H1 (cell line): Measurements from ENCODE around the gene IGF2BP3. TPM values are rescaled to one million over a fixed set of nuclear protein-coding genes. Genes with fewer than 3 reads are reported as not detected.
A peak's percentile ranks its signal among the peaks of the same experiment; 100 is the strongest.

Source experiments
- CTCF ChIA-PET: fragments of 300-600 bp; sonication (Branson Sonifier 250); formaldehyde crosslinking; loops from one replicate; lab custom pipeline; 2021; ENCODE audit not compliant: partially characterized antibody; lab: Charles Lee
- POLR2A ChIA-PET: fragments of 300-600 bp; sonication (Branson Sonifier 250); formaldehyde crosslinking; loops from one replicate; lab custom pipeline; 2021; ENCODE audit warnings: inconsistent platforms; ENCODE audit not compliant: partially characterized antibody; lab: Charles Lee
- DNase-seq, 2 experiments: peaks; one replicate each; pipeline versions ENCODE4 v3.0.0 to v3.0.0-alpha.2; 2010 to 2022; ENCODE audit warnings: low spot score in 2 of 2, low read depth in 1 of 2, mixed read lengths in 1 of 2
- FAIRE-seq: peaks from 2 replicates; lab custom pipeline; 2011; peaks lifted over from hg19 to GRCh38; lab: Jason Lieb, UNC
- H2AFZ ChIP-seq: 2 replicates; pipeline ENCODE4 v1.8.1; 2012; ENCODE audit warnings: low read length, inconsistent platforms
- H2AK5ac ChIP-seq: 2 replicates; pipeline ENCODE4 v1.6.1; 2013; ENCODE audit warnings: low read depth, low read length
- H2BK120ac ChIP-seq: replicated peaks from 2 replicates; pipeline ENCODE3; 2013; ENCODE audit warnings: low read depth, low read length, inconsistent platforms
- H2BK12ac ChIP-seq: 2 replicates; pipeline ENCODE4 v1.6.1; 2013; ENCODE audit warnings: low read depth, low read length
- H2BK15ac ChIP-seq: 2 replicates; pipeline ENCODE4 v1.6.1; 2013; ENCODE audit warnings: low read length
- H2BK20ac ChIP-seq: 2 replicates; pipeline ENCODE4 v1.6.1; 2013; ENCODE audit warnings: low read length
- H2BK5ac ChIP-seq: 2 replicates; pipeline ENCODE4 v1.6.1; 2013; ENCODE audit warnings: low read depth, low read length
- H3K14ac ChIP-seq: 2 replicates; pipeline ENCODE4 v1.6.1; 2013; ENCODE audit warnings: inconsistent platforms; ENCODE audit not compliant: insufficient read length
- H3K18ac ChIP-seq: 2 replicates; pipeline ENCODE4 v1.6.1; 2013; ENCODE audit warnings: low read length; ENCODE audit errors: extremely low read depth
- H3K23ac ChIP-seq: 2 replicates; pipeline ENCODE4 v1.6.1; 2013; ENCODE audit warnings: inconsistent platforms; ENCODE audit not compliant: insufficient read length
- H3K23me2 ChIP-seq: 2 replicates; pipeline ENCODE4 v1.6.1; 2013; ENCODE audit warnings: low read depth, low read length
- H3K27ac ChIP-seq: 2 replicates; pipeline ENCODE4 v1.6.1; 2011; ENCODE audit warnings: low read depth, low read length, inconsistent platforms
- H3K27me3 ChIP-seq, 4 experiments: replicated peaks in 1 of 4; 1 replicate in 1 of 4; 2 replicates in 3 of 4; pipeline versions ENCODE4 v1.6.1 to v1.8.1; 2011 to 2013; ENCODE audit warnings: low read length in 3 of 4, mild to moderate bottlenecking in 3 of 4, inconsistent platforms in 2 of 4, mixed read lengths in 2 of 4, moderate library complexity in 1 of 4; ENCODE audit not compliant: control insufficient read depth in 3 of 4, insufficient read depth in 3 of 4; ENCODE audit errors: extremely low read depth in 1 of 4
- H3K36me3 ChIP-seq, 4 experiments: 2 replicates each; pipeline versions ENCODE4 v1.6.1 to v1.8.1; 2011 to 2013; ENCODE audit warnings: mild to moderate bottlenecking in 4 of 4, low read length in 3 of 4, moderate library complexity in 2 of 4, control low read depth in 1 of 4, inconsistent platforms in 1 of 4; ENCODE audit not compliant: insufficient read depth in 4 of 4, control insufficient read depth in 2 of 4
- H3K4ac ChIP-seq: replicated peaks from 2 replicates; pipeline ENCODE3; 2013; ENCODE audit warnings: low read length, low read depth, mixed read lengths, inconsistent platforms; ENCODE audit not compliant: insufficient read length
- H3K4me1 ChIP-seq, 4 experiments: replicated peaks in 1 of 4; 1 replicate in 1 of 4; 2 replicates in 3 of 4; pipeline versions ENCODE4 v1.6.1 to v1.8.1; 2011 to 2013; ENCODE audit warnings: low read length in 3 of 4, inconsistent platforms in 2 of 4, mixed read lengths in 1 of 4; ENCODE audit not compliant: insufficient read depth in 4 of 4, control insufficient read depth in 3 of 4
- H3K4me2 ChIP-seq, 2 experiments: 2 replicates each; pipeline versions ENCODE4 v1.6.1 to v1.8.1; 2011 to 2013; ENCODE audit warnings: low read depth in 2 of 2, low read length in 2 of 2, control low read depth in 1 of 2, inconsistent platforms in 1 of 2, mild to moderate bottlenecking in 1 of 2; ENCODE audit not compliant: insufficient read depth in 1 of 2
- H3K4me3 ChIP-seq, 4 experiments: fragments of 200-600, 300-600 bp in 1 of 4; sonication (generic), shearing (Covaris generic), sonication (Bioruptor Twin) in 1 of 4; 2 replicates each; pipeline versions ENCODE4 v1.5.1 to v1.8.1; 2011 to 2016; ENCODE audit warnings: low read length in 4 of 4, low read depth in 3 of 4, control low read depth in 2 of 4, inconsistent platforms in 2 of 4, mild to moderate bottlenecking in 2 of 4, mixed read lengths in 1 of 4, moderate library complexity in 1 of 4; ENCODE audit not compliant: insufficient read depth in 2 of 4; ENCODE audit errors: extremely low read depth in 1 of 4
- H3K56ac ChIP-seq: replicated peaks from 2 replicates; pipeline ENCODE3; 2013; ENCODE audit warnings: low read depth, mild to moderate bottlenecking, mixed read lengths, low read length, inconsistent platforms; ENCODE audit not compliant: insufficient read length
- H3K79me1 ChIP-seq: 2 replicates; pipeline ENCODE4 v1.6.1; 2013; ENCODE audit warnings: low read depth, low read length, control low read depth
- H3K79me2 ChIP-seq, 2 experiments: 2 replicates each; pipeline versions ENCODE4 v1.6.1 to v1.8.1; 2012 to 2013; ENCODE audit warnings: low read length in 2 of 2, mild to moderate bottlenecking in 2 of 2, inconsistent platforms in 1 of 2; ENCODE audit not compliant: insufficient read depth in 2 of 2, control insufficient read depth in 1 of 2
- H3K9ac ChIP-seq, 4 experiments: replicated peaks in 1 of 4; 1 replicate in 1 of 4; 2 replicates in 3 of 4; pipeline versions ENCODE4 v1.6.1 to v1.8.1; 2011 to 2013; ENCODE audit warnings: low read depth in 3 of 4, low read length in 3 of 4, control low read depth in 2 of 4, mild to moderate bottlenecking in 2 of 4, moderate library complexity in 2 of 4, inconsistent platforms in 1 of 4; ENCODE audit errors: extremely low read depth in 1 of 4
- H3K9me3 ChIP-seq, 2 experiments: 2 replicates each; pipeline versions ENCODE4 v1.6.1 to v1.8.1; 2012 to 2013; ENCODE audit warnings: mild to moderate bottlenecking in 2 of 2, moderate library complexity in 2 of 2, control low read depth in 1 of 2, inconsistent platforms in 1 of 2, low read depth in 1 of 2, low read length in 1 of 2, mixed read lengths in 1 of 2; ENCODE audit not compliant: insufficient read depth in 2 of 2
- H4K20me1 ChIP-seq, 2 experiments: replicated peaks in 1 of 2; 2 replicates each; pipeline versions ENCODE3 to v1.8.1; 2011 to 2013; ENCODE audit warnings: inconsistent platforms in 2 of 2, low read length in 2 of 2, mild to moderate bottlenecking in 1 of 2; ENCODE audit not compliant: insufficient read depth in 2 of 2, control insufficient read depth in 1 of 2
- H4K5ac ChIP-seq: 2 replicates; pipeline ENCODE4 v1.6.1; 2013; ENCODE audit warnings: low read length, low read depth, mixed read lengths, inconsistent platforms; ENCODE audit not compliant: insufficient read length
- H4K8ac ChIP-seq: 2 replicates; pipeline ENCODE4 v1.8.0; 2013; ENCODE audit warnings: mild to moderate bottlenecking, moderate library complexity, low read length, inconsistent platforms; ENCODE audit not compliant: insufficient read depth; ENCODE audit errors: extremely low read depth
- H4K91ac ChIP-seq: replicated peaks from 2 replicates; pipeline ENCODE3; 2013; ENCODE audit warnings: low read length, mixed read lengths, inconsistent platforms; ENCODE audit not compliant: insufficient read length
- CREB1 ChIP-seq: IDR thresholded peaks from 2 replicates; pipeline ENCODE4 v1.6.1; 2012; ENCODE audit warnings: inconsistent platforms
- MAFK ChIP-seq: IDR thresholded peaks from 2 replicates; pipeline ENCODE4 v1.6.1; 2012; ENCODE audit warnings: low read depth, mild to moderate bottlenecking, improper control_type of control experiment, low read length
- POLR2A ChIP-seq, 2 experiments: IDR thresholded peaks; 1 replicate in 1 of 2; 2 replicates in 1 of 2; pipeline ENCODE4 v1.6.1; 2011; ENCODE audit warnings: low read depth in 2 of 2, low read length in 2 of 2, mild to moderate bottlenecking in 2 of 2; ENCODE audit errors: control extremely low read depth in 1 of 2
- WGBS, 2 experiments: shearing (Covaris generic) in 1 of 2; methylation state at CpG; one replicate each; pipeline versions ENCODE4 v1.1.6 to v1.1.7; 2013 to 2015; ENCODE audit warnings: low lambda C conversion rate in 2 of 2, mixed read lengths in 2 of 2, inconsistent platforms in 1 of 2, low coverage in 1 of 2, missing lambda C conversion rate in 1 of 2; ENCODE audit not compliant: insufficient replicate concordance in 2 of 2, insufficient coverage in 1 of 2, insufficient read length in 1 of 2; ENCODE audit errors: extremely low coverage in 1 of 2, missing lambda C conversion rate in 1 of 2; 5-methylcytosine and 5-hydroxymethylcytosine counted together
- polyA plus RNA-seq, 7 experiments: library from polyadenylated mRNA; depleted of rRNA in 3 of 7; stranded (reverse) in 5 of 7; unstranded in 2 of 7; fragments of >200 nt in 5 of 7; fragments of 200-250 nt in 2 of 7; gene quantifications; 1 replicate in 5 of 7; 2 replicates in 1 of 7; 4 replicates in 1 of 7; pipeline versions ENCODE4 v1.2.1 to v1.2.3, GENCODE V29; 2011 to 2013; ENCODE audit warnings: missing spikeins in 2 of 7, mixed read lengths in 2 of 7
- total RNA-seq: library from RNA; stranded (reverse); fragmentation: NEBNext Ultra II Directional; extraction: Animal tissue kit (Norgen Biotek cat#: 25700); gene quantifications from 2 replicates; pipeline ENCODE4 v1.2.1, GENCODE V29; 2021

Gene IGF2BP3
- total and polyA plus RNA-seq, 2 of the 8 experiments (the other 6 are each of a cell fraction or from before 2014, with no cell fraction given) = 66.3 to 193 TPM

- Histone ChIP-seq H3K27ac (0 out of 2 replicates have a peak overlapping the region, but pooled peaks have one; percentile 21), H2BK15ac (no peak overlapping the region), H2BK20ac (no peak overlapping the region), H3K18ac (no peak overlapping the region), H3K4me2 (no peak overlapping the region), H4K5ac (no peak overlapping the region), H4K8ac (no peak overlapping the region), H2AK5ac (no peak overlapping the region), H3K4me3 (no peak overlapping the region), H2BK5ac (peak overlapping the region; percentile 18; the same call in 1 of the 2 replicates), H3K9ac (no peak overlapping the region), H3K4me1 (peaks cover 5 to 17% (median 15%) of the 10 kb centered on the region in 4 experiments), H3K23me2 (no peaks in the 10 kb centered on the region), H2AFZ (no peak overlapping the region), H3K56ac (no peak overlapping the region), H3K36me3 (peaks cover 0 to 14% (median 4%) of the 10 kb centered on the region in 4 experiments; a peak in 3 of 8 replicates), H2BK12ac (no peak overlapping the region), H3K9me3 (no peaks in the 10 kb centered on the region), H4K91ac (no peak overlapping the region), H2BK120ac (no peak overlapping the region), H3K4ac (no peak overlapping the region), H3K14ac (no peak overlapping the region), H3K27me3 (no peaks in the 10 kb centered on the region), H4K20me1 (peaks cover 46 to 50% of the 10 kb centered on the region in 2 experiments), H3K23ac (no peak overlapping the region), H3K79me1 (peaks cover 6% of the 10 kb centered on the region; the same call in 1 of the 2 replicates), H3K79me2 (peaks cover 80 to 100% of the 10 kb centered on the region in 2 experiments)
- TF ChIP-seq MAFK (no peak), CREB1 (no peak), POLR2A (IDR thresholded peaks at IDR 0.05; ENCODE audit: control extremely low read depth in 1 of 2, low read depth in 2 of 2, low read length in 2 of 2) (peak in 1 of 2 experiments; percentile 8; a peak in 1 of 3 replicates)
- ChIA-PET CTCF (interaction anchor here (0.6 kb wide), 1 partner anchor 12 kb away, joined by 3 read pairs; the partner anchor contains the start of gene IGF2BP3), POLR2A (interaction anchor here (0.6 to 3.6 kb wide), 7 partner anchors 10 to 73 kb away, joined by 3 to 15 read pairs (median 3); no protein-coding TSS in a partner anchor)
- DNase-seq (no peak), FAIRE-seq (no peak)
- WGBS, 2 experiments = 96% methylated on average over 3 of the region's 3 CpGs; no CpG with 5 or more reads in 1 of the 2 experiments
These were observed 12.2 kb downstream of the IGF2BP3 start for GRCh38 chr7:23458044-23458443.
